KMS-11 (cell line): ENCODE results near the gene CHADL.

ENCODE experiments used
- H2AFZ ChIP-seq: fragments of 200-600 bp; sonication (generic); 2 replicates; pipeline ENCODE4 v1.6.1; 2016; ENCODE audit warnings: antibody characterized with exemption, mixed run types, low read depth
- H3K27ac ChIP-seq: fragments of 200-600 bp; sonication (generic); 2 replicates; pipeline ENCODE4 v1.6.1; 2016; ENCODE audit warnings: mild to moderate bottlenecking, mixed run types
- H3K27me3 ChIP-seq: fragments of 200-600 bp; sonication (generic); 2 replicates; pipeline ENCODE4 v1.6.1; 2017; ENCODE audit warnings: mild to moderate bottlenecking, low read depth, mixed run types, moderate library complexity; ENCODE audit not compliant: insufficient read depth
- H3K36me3 ChIP-seq: fragments of 200-600 bp; sonication (generic); 2 replicates; pipeline ENCODE4 v1.6.1; 2017; ENCODE audit warnings: mild to moderate bottlenecking, mixed run types; ENCODE audit not compliant: insufficient read depth
- H3K4me1 ChIP-seq: fragments of 200-600 bp; sonication (generic); 2 replicates; pipeline ENCODE4 v1.6.1; 2016; ENCODE audit warnings: mild to moderate bottlenecking, low read depth, mixed run types; ENCODE audit not compliant: poor library complexity, severe bottlenecking
- H3K4me2 ChIP-seq: fragments of 200-600 bp; sonication (generic); 2 replicates; pipeline ENCODE4 v1.7.0; 2016; ENCODE audit warnings: mild to moderate bottlenecking, mixed run types
- H3K4me3 ChIP-seq: fragments of 200-600 bp; sonication (generic); IDR thresholded peaks from 2 replicates; pipeline ENCODE4 v1.6.1; 2017; ENCODE audit warnings: low read depth, low read length, mixed read lengths; ENCODE audit not compliant: insufficient read depth
- H3K79me2 ChIP-seq: fragments of 200-600 bp; sonication (generic); 2 replicates; pipeline ENCODE4 v1.6.1; 2016; ENCODE audit warnings: low read depth, mixed run types; ENCODE audit not compliant: insufficient read depth
- H3K9ac ChIP-seq: fragments of 200-600 bp; sonication (generic); 2 replicates; pipeline ENCODE4 v1.6.1; 2016; ENCODE audit warnings: mild to moderate bottlenecking, mixed run types
- H4K20me1 ChIP-seq: fragments of 200-600 bp; sonication (generic); 2 replicates; pipeline ENCODE4 v1.6.1; 2016; ENCODE audit warnings: mild to moderate bottlenecking, mixed run types; ENCODE audit not compliant: insufficient read depth
- CTCF ChIP-seq: fragments of 200-600 bp; sonication (generic); conservative IDR thresholded peaks from 2 replicates; pipeline ENCODE4 v1.6.1; 2017; ENCODE audit warnings: low read depth, mild to moderate bottlenecking, antibody characterized with exemption, low read length, moderate library complexity, mixed read lengths

The CHADL gene

DNA sequence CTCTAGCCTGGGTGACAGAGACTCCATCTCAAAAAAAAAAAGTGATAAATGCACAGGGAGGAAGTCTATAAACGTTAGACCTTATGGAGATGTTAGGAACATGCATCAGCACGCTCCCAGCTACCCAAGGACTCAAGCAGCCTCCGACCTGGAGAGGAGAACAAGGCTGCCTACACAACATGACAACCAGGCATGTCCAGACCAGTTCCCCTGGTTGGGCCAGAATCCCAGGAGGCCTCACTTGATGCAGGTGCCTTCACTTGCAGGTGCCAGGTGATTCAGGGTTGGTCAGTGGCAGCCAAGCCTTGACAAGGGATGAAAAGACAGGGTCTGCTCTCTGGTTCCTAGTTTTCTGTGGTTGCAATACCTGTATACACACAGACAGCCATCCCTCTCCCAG, 39.3 kb upstream of the CHADL start:
- Histone ChIP-seq H3K27me3 (no peaks in the 10 kb centered on the region), H3K27ac (no peak overlapping the region), H2AFZ (no peak overlapping the region), H3K79me2 (peaks cover 38% of the 10 kb centered on the region), H3K4me1 (peaks cover 9% of the 10 kb centered on the region), H3K4me3 (no peak overlapping the region), H4K20me1 (no peaks in the 10 kb centered on the region), H3K36me3 (peaks cover 16% of the 10 kb centered on the region), H3K4me2 (no peak overlapping the region), H3K9ac (no peak overlapping the region)
- no peak for TF ChIP-seq CTCF

- Histone ChIP-seq H3K27me3 (no peaks in the 10 kb centered on the region), H3K27ac (no peak overlapping the region), H3K36me3 (peaks cover 7% of the 10 kb centered on the region), H3K4me3 (no peak overlapping the region), H3K4me1 (no peaks in the 10 kb centered on the region), H3K4me2 (no peak overlapping the region), H3K79me2 (peaks cover 8% of the 10 kb centered on the region; the same call in 1 of the 2 replicates), H3K9ac (no peak overlapping the region), H2AFZ (no peak overlapping the region), H4K20me1 (no peaks in the 10 kb centered on the region)
- TF ChIP-seq CTCF, result no peak
Measured at GRCh38 chr22:41274856-41275255, 34.1 kb upstream of the CHADL start.

DNA sequence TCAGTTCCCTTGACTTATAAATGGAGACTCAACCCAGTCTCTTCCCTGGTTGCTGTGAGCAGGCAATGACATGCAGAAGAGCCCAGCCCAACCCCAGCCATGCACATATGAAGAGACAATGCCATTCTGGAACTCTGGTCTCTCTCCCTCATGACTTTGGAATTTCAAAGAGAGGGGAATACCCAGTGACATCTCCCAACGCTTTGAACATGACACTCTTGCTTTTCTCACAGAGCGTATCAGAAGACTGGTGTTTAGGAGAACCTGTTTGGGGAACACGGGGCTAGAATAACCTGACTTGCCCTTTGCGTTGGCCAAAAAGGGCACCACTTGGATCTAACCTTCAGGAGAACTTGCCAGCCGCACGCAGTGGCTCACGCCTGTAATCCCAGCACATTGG, 32.4 kb upstream of the CHADL start:
- Histone ChIP-seq H3K27ac (no peak overlapping the region), H3K36me3 (peaks cover 5% of the 10 kb centered on the region; the same call in 1 of the 2 replicates), H3K9ac (no peak overlapping the region), H3K4me1 (no peaks in the 10 kb centered on the region), H3K4me2 (no peak overlapping the region), H4K20me1 (no peaks in the 10 kb centered on the region), H3K27me3 (no peaks in the 10 kb centered on the region), H2AFZ (no peak overlapping the region), H3K4me3 (no peak overlapping the region), H3K79me2 (peaks cover 8% of the 10 kb centered on the region; the same call in 1 of the 2 replicates)
- no peak for TF ChIP-seq CTCF

DNA sequence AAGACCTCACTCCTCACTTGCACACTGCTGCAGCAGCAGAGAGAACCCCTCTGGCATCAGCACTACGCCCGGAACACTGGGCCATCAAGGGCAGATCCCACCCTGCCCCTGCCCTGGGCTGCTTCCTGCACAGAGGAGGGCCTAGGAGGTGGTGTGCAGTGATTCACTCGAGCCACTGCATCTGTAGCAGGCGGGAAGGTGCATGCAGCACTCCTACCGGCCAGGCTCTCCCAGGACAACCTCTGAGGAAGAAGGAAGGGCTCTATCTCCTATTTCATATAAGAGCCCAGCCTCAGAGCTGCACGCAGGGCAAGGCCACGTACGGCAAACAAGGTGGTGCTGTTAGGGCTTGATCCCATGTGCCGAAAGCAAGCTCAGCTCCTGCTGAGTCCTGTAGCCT, 31.1 kb upstream of the CHADL start:
- H3K27ac ChIP-seq, result no peak overlapping the region
- H3K4me1 ChIP-seq, result no peaks in the 10 kb centered on the region
- H3K4me3 ChIP-seq, result no peak overlapping the region
- peaks cover 4% of the 10 kb centered on the region; the same call in 1 of the 2 replicates for H3K36me3 ChIP-seq
- no peak overlapping the region for H2AFZ ChIP-seq
- no peak overlapping the region for H3K4me2 ChIP-seq
- no peaks in the 10 kb centered on the region for H4K20me1 ChIP-seq
- no peaks in the 10 kb centered on the region for H3K27me3 ChIP-seq
- no peak for TF ChIP-seq CTCF
- peaks cover 8% of the 10 kb centered on the region; the same call in 1 of the 2 replicates for H3K79me2 ChIP-seq
- H3K9ac ChIP-seq, result no peak overlapping the region
